Thoracic aorta (tissue), 2 donors: ENCODE results near the gene PRR3. TPM values are rescaled to one million over a fixed set of nuclear protein-coding genes. Genes with fewer than 3 reads are reported as not detected.

ENCODE experiments used
- ATAC-seq: fragments of 150-250 bp; one replicate; pipeline ENCODE4 v1.8.0; 2017; ENCODE audit warnings: low read depth; ENCODE audit not compliant: insufficient number of reproducible peaks, low FRiP score
- DNase-seq: peaks from one replicate; pipeline ENCODE4 v3.0.0-alpha.2; 2020; ENCODE audit warnings: low spot score
- H3K27ac ChIP-seq, 2 donors: fragments of 200-600 bp; sonication (generic); 1 replicate in 1 of 2; 2 replicates in 1 of 2; pipeline ENCODE4 v1.5.1; 2016; ENCODE audit warnings: mild to moderate bottlenecking in 2 of 2, moderate library complexity in 2 of 2
- H3K27me3 ChIP-seq: fragments of 200-600 bp; sonication (generic); replicated peaks from 2 replicates; pipeline ENCODE4 v1.6.0; 2016; ENCODE audit warnings: mild to moderate bottlenecking; ENCODE audit not compliant: insufficient read depth
- H3K36me3 ChIP-seq: fragments of 200-600 bp; sonication (generic); one replicate; pipeline ENCODE4 v1.5.1; 2016
- H3K4me1 ChIP-seq, 2 donors: fragments of 200-600 bp; sonication (generic); 1 replicate in 1 of 2; 2 replicates in 1 of 2; pipeline versions ENCODE4 v1.5.1 to v1.6.0; 2016; ENCODE audit warnings: low read depth in 2 of 2, mild to moderate bottlenecking in 1 of 2; ENCODE audit not compliant: control insufficient read depth in 1 of 2
- H3K4me3 ChIP-seq: fragments of 200-600 bp; sonication (generic); 2 replicates; pipeline ENCODE4 v1.5.1; 2016; ENCODE audit warnings: mild to moderate bottlenecking
- H3K9me3 ChIP-seq: fragments of 200-600 bp; sonication (generic); 2 replicates; pipeline ENCODE4 v1.5.1; 2016
- CTCF ChIP-seq: fragments of 200-600 bp; sonication (generic); IDR thresholded peaks from one replicate; pipeline ENCODE4 v1.5.1; 2019; ENCODE audit warnings: antibody characterized with exemption
- total RNA-seq, 2 donors: library from RNA; depleted of rRNA; stranded (reverse); fragments of >200 nt; gene quantifications; one replicate each; pipeline versions ENCODE4 v1.1.0 to v1.2.3, GENCODE V29; 2016

The PRR3 gene, protein sequence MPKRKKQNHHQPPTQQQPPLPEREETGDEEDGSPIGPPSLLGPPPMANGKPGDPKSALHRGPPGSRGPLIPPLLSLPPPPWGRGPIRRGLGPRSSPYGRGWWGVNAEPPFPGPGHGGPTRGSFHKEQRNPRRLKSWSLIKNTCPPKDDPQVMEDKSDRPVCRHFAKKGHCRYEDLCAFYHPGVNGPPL
- total RNA-seq: 10 to 100 TPM in 1 of 2 donors, 1 to 10 TPM in 1; 4.2 to 10.4 TPM

DNA sequence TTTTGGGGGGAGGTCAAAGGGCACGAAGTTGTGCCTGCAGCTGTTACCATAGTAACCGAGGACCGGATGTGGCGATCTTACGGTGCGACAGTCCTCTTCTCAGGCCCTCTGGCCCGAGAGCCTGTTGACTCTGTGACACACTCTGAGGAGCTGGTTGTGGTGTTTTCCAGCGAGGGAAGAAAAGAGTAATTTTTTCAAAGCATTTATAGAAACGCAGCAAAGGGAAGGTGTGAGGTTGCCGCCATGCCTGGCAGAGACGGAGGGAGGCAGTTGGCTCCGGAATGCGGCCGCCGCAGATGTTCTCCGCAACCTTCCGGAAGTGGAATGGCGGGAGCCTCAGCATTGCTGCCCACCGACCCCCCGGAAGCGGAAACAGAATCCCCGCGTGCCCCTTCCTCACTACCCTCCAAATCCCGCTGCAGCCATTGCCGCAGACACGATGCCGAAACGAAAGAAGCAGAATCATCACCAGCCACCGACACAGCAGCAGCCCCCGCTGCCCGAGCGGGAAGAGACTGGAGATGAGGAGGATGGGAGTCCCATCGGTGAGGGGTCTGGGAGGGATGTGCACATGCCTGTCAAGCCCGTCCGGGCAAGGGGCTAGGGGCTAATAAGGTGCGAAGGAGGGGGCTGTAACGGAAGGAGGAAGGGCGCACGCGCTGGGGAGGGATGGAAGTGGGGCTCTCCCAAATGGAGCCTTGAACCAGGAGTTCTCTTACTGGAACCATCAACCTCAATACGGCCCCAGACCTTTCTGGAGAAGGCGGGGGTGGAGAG, at the start of gene PRR3:
PRR3 (plus strand) TSS at position 390 of the 777 bp plus-strand sequence; CDS start at position 440, 50 bp downstream.
- Histone ChIP-seq H3K4me1 (peaks cover 13 to 22% of the 10 kb centered on the region in 2 donors), H3K27ac (peak within 1 kb of the TSS; percentile 98 to 99), H3K9me3 (no peaks in the 10 kb centered on the region), H3K36me3 (peaks cover 17% of the 10 kb centered on the region), H3K4me3 (peak within 1 kb of the TSS; percentile 98), H3K27me3 (no peaks in the 10 kb centered on the region)
- DNase-seq: peak; percentile 82
- peak; percentile 87 for ATAC-seq
- TF ChIP-seq CTCF: no peak

GRCh38 chr6:30507849-30508827, 49.0 kb upstream of the PRR3 start:
- H3K4me1 ChIP-seq: no peaks in the 10 kb centered on the region
- no peaks in the 10 kb centered on the region for H3K27me3 ChIP-seq
- ATAC-seq: no peak
- no peak for TF ChIP-seq CTCF
- H3K36me3 ChIP-seq: no peaks in the 10 kb centered on the region
- H3K9me3 ChIP-seq: no peaks in the 10 kb centered on the region
- no peak overlapping the region for H3K4me3 ChIP-seq
- DNase-seq: no peak
- H3K27ac ChIP-seq: no peak overlapping the region

DNA sequence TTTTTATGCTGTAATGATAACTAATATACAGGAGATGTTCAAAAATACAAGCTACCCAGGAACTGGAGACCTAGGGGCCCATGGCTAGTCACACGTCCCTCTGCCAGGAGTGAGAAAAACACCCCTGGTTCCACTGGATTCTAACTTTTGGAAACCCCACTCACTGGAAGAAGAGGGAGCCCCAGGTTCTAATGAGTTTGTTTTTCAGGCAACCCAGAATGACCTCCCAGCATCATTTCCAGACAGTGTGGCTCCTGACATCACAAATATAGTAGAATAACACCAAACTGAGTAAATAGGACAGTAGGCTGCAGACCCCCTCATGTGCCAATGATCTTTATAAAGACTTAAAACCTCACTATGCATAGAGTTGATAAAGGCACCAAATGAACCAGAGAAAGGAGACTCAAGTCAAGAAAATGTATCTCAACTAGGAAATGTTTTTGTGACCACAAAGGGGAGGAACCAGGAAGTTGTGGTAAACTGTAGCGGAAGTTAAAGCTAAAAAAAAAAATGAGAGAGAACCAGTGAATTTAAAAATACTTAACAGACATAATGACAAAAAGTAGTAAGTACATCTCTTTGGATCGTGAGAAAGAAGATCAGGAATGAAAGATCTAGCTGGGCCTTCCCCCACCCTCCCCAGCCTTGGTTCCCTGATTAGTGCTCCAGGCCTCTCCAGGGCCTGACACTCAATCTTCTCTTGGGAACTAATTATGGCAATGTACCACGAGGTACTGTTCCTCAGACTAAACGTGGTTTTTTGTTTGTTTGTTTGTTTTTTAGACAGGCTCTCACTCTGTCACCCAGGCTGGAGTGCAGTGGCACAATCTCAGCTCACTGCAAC, 48.0 kb upstream of the PRR3 start:
- Histone ChIP-seq H3K4me3 (no peak overlapping the region), H3K36me3 (no peaks in the 10 kb centered on the region), H3K27ac (no peak overlapping the region), H3K4me1 (no peaks in the 10 kb centered on the region), H3K27me3 (no peaks in the 10 kb centered on the region), H3K9me3 (no peaks in the 10 kb centered on the region)
- ATAC-seq (no peak), DNase-seq (no peak)
- no peak for TF ChIP-seq CTCF

DNA sequence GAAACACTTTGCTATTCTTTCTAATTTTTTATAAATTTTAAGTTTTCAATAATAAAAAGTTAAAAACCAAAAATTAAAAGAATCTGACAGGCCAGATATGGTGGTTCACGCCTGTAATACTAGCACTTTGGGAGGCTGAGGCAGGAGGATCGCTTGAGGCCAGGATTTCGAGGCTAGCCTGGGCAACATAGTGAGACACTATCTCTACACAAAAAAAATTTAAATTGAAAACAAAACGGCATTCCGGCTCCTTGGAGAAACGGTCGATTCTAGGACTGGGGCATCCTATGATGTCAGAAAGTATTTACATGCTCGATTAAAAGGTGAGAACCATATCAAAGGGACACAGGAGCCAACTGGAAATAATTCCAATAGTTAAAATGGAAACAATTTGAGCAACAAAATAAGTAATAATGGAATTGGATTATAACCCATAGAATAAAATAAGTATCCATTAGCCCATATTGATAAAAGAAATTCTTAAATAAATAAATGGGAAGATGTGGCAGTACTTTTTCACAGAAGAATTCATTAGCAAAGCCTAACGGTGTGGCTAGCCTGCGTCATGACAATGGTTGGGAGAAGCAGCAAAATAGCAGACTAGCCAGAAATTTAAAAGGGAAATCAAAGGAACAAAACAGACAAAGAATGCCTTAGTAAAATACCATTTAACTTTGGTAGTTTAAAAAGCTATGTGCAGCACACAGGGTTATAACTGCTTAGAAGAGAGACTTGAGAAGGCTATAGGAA, 46.5 kb upstream of the PRR3 start:
- Histone ChIP-seq H3K4me3 (no peak overlapping the region), H3K9me3 (no peaks in the 10 kb centered on the region), H3K27me3 (no peaks in the 10 kb centered on the region), H3K4me1 (no peaks in the 10 kb centered on the region), H3K36me3 (no peaks in the 10 kb centered on the region), H3K27ac (no peak overlapping the region)
- no peak for TF ChIP-seq CTCF
- ATAC-seq (no peak), DNase-seq (no peak)
